Activated CD8-positive, alpha-beta memory T cell treated with anti-CD3 and anti-CD28 coated beads, Interleukin-2, amount 50 U/mL, for 1 hour (primary cell): ENCODE data around the gene LSM4.

Experiments used
- DNase-seq: peaks from one replicate; pipeline ENCODE4 v3.0.0-alpha.2; 2020; ENCODE audit errors: extremely low read depth

Gene LSM4

DNA sequence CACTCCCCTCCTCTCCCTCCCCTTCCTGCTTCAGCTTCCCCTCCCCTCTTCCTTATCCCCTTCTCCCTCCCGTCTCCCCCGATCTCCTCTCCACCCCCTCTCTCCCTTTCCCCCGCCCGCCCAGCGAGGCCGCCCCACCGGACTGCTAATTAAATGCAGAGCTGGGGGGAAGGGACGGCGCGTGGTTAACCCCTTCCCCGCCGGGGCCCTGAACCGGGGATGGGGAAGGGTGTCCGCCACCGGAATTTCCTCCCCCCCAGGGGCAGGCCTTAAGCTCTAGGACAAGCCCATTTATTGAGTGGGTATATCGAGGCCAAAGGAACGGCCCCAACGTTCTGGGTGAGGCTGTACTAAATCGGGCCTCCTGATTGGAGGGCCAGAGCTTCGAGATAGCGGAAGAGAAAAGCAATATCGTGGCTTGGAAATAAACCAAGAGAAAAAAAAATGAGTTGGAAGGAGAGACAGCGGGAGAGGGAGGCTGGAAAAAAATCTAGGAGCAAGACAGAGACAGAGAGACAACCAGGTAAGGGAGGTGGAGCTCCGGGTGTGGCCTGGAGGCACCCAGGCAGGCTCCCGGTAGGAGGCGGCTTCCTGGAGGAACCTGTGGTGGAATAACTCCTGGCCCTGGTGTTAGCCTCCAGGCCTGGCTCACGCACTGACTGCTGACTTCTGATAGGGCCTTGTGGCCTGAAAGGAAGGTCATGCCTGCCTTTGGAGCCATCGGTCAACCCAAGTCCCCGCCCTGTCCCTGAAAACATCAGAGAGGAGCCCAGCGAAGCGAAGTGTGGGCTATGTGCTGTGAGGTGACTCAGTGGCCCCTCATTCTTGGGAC, 29.9 kb downstream of the LSM4 start:
- no peak for DNase-seq

DNA sequence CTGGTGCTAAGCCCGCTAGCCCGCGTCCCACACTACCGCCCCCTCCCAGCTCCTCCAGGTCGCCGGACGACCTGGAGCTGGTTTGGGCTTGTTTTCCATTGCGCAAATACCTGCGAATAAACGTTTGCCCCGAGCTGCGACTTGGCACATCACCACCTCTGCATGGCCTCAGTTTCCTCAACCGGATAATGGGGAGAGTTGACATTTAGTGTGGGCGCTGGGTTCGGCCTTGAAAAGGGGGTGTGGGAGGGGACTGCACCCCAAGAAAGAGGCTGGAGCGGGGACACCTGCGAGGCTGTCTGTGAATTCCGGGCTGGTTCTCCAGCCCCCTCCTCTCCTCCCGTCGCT, 30.4 kb downstream of the LSM4 start:
- DNase-seq, result no peak

DNA sequence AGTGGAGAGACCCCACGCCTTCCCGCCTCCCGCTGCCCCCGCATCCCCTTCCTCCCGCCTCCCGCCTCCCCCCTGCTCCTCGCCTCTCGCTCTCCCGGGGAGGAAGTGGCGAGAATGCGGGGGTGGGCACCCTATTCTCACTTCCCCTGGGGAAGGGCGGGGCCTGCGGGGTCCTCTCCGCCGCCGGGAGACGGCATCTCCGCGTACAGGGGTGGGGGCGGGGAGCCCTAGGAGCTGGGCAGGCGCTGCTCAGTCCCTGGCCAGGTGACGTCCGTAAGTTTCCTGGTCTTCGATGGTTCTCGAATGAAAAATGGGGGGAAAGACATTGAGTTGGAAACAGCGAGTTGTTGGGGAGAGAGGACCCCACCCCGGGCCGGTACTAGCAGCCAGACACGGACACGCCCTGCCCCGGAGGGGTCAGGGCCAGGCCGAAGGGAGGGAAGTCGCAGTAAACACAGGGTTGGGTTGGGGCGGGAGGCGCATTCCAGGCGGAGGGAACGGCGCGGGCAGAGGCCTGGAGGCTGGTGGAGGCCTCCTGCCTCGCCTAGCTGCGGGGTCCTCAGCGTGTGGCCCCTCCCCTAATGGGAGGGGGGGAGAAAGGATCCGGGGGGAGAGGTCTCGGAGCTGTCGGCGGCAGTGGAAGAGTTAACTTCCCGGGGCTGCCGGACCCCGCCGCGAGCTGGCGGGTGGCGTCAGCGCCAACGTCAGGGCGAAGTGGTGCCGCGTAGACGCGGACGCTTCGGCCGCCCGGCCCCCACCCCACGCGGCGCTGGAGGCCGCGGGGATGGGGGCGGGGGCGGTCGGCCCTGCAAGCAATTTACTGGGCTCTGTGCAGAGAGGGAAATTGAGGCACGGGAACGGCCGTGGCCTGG, 31.1 kb downstream of the LSM4 start:
- DNase-seq, result no peak

DNA sequence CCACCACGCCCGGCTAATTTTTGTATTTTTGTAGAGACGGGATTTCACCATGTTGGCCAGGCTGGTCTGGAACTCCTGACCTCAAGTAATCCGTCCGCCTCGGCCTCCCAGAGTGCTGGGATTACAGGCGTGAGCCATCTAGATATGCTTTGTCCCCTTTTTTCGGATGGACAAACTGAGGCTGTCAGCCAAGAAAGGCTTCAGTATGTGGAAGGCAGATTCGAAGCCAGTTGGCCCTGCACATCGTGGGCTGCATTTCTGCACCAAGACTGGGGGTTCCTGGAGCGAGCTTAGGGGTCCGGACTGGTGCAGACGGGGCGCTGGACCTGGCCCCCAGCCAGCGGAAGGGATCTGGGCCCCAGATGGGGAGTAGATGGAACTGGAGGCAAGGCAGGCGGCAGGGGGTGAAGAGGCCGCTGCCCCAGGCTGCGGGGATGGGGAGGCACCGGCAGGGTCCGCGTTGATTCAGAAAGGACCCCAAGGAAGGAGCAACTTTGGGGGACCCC, 31.8 kb downstream of the LSM4 start:
- DNase-seq, result no peak

DNA sequence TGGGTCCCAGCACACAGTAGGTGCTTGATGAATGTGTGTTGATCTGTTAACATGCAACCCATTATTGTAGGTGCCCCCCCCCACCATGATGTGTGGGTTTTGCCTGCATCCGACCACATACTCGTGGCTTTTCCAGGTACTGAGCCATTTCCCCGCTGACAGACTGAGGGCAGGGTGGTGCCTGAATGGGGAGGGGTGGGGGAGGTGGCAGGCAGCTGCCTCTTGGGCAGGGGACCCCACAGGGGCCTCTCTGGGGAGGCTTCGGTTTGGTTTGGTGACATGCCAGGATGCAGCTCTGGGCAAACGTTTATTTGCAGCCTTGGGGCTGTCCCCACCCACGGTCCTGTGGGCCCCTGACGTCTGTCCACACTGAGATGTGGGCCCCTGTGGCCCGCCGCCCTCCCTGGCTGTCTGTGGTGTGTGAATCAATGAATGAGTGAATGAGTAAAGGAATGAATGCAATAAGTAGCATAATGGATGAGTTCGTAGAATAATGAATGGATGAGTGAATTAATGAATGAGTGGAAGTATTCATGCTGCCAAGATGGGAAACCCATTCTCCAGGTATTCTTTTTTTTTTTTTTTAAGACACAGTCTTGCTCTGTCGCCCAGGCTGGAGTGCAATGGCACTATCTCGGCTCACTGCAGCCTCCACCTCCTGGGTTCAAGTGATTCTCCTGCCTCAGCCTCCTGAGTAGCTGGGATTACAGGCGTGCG, 32.4 kb downstream of the LSM4 start:
- DNase-seq, result peak; percentile 79

DNA sequence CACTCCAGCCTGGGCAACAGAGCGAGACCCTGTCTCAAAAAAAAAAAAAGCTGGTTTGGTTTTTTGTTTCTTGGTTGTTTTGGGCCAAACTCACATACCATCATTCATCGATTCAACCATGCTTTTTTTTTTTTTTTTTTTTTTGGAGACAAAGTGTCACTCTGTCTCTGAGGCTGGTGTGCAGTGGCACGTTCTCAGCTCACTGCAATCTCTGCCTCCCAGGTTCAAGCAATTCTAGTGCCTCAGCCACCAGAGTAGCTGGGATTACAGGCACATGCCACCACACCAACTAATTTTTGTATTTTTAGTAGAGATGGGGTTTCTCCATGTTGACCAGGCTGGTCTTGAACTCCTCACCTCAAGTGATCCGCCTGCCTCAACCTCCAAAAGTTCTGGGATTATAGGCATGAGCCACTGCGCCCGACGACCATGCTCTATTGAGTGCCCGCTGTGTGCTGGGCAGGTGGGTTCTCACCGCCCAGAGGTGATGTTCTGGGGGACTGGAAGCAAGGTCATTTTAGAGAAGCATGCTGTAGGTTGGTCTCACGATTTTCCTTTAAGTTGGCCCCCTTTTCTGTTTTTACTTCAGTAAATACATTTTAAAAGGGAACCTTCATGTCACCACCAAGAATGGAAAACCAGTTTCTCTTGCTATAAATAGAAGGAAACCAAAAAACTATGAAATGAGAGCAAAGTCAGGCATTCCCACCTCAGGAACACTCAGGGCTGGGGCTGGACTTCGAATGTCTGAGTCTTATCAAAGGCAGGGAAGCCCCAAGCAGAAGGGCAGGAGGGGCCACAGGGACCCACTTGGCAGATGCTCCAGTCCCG, 33.2 kb downstream of the LSM4 start:
- no peak for DNase-seq

DNA sequence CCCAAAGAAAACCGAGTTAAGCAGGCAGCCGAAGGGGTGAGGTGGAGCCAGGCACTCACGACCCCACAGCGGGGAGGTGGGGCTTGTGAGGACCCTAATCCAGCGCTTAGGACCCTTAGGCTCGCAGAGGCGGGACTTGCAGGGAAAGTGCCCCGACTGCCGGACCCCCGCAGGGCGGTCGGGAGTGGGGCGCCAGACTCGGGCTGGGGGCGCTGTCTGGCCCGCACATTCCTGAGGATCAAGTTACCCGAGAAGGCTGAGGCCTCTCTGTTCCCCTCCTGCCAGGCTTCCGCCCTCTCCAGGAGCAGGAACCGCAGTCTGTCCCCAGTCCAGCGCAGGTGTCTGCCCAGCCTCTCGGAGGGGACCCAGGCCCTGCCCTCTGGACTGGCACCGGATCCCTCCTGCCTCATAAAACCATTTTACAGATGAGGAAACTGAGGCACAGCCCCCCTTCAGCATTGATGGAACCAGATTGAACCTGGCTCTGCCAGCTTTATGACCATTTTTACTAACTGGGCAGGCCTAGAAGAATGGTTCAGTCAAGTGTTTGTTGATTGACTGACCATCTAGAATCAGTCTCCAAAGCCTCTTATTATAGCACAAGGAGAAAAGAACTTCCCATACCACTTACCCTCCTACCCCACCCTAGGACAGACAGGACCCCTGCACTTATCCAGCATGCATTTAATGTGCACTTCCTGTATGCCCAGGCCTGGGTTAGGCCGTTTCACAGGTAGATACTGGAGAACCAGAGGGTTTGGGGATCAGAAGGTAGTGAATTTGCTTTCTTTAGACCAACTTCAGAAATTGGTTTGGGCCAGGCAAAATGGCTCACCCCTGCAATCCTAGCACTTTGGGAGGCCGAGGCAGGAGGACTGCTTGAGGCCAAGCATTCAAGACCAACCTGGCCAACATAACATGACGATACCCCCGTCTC, 34.8 kb downstream of the LSM4 start:
- no peak for DNase-seq

DNA sequence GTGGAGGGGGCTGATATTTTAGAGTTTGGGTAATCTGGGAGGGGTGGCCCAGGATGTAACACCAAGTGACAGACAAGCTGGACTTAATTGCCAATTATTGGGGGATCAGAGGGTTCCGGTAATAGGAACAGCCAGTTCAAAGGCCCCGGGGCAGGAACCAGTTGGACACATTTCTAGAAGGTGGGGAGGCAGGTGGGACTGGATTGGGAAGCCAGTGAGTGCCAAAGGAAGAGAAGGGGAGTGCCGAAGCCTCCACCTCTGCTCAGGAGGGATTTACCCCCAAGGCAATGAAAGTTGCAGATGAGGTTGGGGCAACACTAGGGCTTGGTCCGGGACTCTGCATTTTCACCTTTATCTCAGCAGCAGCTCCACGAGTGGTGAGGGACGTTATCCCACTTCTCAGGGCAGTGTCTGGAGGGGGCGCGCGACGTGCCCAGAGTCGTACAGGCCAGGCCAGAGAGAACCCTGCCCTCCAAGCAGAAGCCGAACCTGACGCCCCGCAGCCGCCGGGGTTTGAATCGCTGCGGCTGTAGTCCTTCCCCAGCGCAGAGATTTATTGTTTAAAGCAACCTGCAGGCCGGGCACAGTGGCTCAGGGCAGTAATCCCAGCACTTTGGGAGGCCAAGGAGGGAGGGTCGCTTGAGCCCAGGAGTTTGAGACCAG, 35.8 kb downstream of the LSM4 start:
- no peak for DNase-seq

DNA sequence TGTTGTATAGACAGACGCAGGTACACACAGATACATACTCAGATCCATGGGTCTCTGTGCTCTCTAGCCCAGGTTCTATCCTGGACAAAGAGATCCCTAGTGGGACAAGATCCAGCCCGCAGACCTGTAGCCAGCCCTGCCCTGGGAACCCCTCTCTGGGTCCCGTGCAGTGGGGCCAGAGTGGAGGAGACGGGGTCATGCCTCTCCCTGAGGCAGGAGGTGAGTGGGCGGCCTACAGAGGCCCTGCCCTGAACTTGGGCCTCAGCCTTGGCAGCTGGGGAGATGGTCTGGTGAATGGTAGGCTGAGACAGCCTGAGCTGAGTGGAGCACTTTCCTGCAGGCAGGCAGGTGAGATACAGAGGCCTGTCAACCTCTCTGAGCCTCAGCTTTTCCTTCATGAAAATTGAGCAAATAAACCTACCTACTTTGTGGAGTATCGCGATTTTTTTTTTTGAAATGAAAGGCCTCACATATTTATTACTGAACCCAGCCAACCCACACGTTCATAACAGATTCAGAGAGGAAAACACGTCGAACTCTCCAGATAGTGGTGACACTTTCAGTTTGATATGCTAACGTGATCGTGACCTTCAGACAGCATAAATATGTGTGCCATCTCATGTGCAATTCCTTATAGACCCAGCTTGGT, 38.0 kb downstream of the LSM4 start:
- no peak for DNase-seq

DNA sequence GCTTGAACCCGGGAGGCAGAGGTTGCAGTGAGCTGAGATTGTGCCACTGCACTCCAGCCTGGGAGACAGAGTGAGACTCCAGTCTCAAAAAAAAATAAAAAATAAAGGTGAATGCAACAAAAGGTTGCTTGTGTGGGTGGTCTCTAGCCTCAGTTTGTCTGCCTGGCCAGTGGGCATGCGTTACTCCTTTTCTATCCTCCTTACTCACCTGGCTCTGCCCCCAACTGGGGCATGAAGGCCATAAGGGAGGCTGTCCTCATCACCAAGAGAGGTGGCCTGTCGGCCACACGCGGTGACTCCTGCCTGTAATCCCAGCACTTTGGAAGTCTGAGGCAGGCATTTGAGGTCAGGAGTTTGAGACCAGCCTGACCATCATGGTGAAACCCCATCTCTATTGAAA, 39.5 kb downstream of the LSM4 start:
- DNase-seq, result no peak

DNA sequence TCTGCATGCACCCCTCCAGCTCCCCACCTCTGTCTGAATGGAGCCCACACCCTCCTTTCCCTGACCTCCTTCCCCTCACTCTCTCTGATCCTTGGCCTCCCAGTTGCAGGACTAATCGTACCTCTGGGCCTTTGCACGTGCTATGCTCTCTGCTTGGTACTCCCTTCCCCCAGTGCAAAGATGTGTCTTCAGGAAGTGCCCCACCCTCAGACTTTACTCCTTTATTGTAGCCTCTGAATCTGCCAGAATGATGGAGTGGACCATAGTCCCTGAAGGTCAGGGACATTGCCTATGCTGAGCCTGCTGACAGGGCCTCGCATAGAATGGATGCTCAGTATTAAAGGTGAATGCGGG, 40.1 kb downstream of the LSM4 start:
- no peak for DNase-seq

DNA sequence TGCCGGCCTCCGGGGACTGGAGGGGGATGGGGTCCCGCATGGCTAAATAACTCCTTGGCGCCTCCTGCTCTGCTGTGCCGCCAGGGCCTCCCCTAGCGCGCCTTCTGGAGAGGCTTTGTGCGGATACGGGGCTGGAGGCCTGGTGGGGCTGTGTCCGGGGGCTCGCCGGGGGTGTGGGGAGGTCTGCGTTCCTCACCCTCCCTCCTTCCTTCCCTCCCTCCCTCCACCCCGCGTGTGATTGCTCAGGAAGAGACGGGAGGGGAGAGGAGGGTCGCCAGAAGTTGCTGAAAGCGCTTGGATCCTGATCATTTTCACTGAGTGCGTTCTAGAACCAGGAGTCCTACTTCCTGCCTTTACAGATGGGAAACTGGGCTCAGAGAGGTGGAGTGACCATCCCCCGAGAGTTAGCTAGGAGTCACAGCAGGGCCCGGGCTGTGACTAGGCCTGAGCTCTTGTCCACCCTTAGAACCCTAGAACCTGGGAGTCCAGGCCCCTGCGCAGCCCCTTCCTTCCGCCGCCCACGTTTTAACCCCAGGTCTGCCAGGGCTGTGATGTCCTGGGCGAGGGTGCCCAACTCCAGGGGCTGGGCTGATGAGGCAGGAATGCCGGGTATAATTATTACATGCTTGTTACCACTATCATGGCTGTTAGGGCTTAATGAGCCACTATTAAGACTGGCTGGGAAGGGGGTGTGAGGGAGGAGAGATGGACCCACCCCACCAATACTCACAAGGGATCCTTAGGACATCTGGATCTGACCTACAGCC, 40.7 kb downstream of the LSM4 start:
- no peak for DNase-seq

DNA sequence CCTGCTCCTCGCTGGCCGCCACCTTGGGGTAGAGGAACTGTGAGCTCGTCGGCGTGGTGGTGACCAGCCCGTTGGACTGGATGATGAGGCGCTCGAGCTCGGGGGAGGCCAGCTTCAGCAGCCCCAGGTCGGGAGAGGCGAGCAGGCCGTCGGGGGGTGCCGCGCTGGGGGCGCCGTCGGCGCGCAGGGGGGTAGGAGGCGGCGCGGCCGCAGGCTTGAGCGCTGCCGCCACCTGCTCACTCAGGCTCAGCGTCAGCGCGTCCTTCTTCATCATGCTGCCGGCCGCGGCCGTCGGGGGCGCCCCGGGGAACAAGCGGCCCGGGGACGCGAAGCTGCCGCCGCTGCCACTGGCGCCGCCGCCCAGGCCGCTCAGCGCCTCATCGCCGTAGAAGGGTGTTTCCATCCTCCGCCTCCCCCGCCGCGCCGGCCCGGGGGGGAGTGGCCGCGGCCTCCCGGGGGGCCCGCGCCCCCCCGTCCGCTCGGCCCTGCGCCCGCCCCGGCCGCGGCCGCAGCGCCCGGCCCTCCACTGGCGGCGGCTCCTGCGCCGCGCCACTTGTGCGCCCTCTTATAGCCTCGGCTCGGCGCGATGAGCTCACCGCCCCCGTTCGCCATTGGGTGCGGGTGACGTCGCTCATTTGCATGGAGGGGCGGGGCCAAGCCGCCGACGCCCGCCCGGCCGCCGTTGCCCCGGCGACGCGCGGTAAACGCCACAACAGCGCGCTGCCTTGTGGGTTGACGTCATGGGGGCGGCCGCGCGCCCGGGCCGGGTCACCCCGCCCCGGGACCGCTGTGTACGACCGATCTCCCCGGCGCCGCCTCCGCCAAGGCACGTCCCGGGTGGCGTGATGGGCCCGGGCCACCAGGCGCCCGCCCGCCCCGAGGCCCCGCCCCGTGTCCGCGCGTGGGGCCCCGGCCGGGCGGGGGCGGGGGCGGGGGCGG, 41.5 kb downstream of the LSM4 start, which contains the start of gene JUND:
TSS of gene JUND (minus strand) at position 541 of the 939 bp plus-strand sequence. CDS start at position 403, 138 bp downstream.
- peak; percentile 94 for DNase-seq

DNA sequence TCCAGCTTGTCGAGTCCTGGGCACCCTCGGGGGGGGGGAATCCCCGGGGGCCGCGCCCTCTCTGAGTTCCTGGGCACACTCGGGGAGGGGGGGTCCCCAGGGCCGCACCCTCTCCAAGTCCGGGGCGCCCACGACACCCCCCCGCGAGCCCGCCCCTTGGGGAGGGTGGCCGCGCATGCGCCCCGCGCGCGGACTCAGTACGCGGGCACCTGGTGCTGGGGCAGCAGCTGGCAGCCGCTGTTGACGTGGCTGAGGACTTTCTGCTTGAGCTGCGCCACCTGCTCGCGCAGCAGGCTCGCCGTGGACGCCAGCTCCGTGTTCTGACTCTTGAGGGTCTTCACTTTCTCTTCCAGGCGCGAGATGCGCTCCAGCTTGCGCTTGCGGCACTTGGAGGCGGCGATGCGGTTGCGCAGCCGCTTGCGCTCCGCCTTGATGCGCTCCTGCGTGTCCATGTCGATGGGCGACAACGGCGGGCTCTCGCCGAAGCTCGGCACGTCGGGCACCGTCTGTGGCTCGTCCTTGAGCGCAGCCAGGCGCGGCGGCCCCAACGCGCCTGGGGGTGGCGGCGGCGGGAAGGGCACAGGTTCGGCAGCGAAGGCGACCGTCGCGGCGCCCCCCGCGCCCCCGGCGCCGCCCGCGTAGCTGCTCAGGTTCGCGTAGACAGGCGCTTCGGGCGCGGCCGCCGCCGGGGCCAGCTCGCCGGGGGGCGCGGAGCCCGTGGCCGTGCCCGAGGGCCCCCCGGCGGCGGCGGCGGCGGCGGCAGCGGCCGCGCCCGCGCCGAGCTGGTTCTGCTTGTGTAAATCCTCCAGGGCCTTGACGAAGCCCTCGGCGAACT, 42.4 kb downstream of the LSM4 start:
- DNase-seq, result no peak

DNA sequence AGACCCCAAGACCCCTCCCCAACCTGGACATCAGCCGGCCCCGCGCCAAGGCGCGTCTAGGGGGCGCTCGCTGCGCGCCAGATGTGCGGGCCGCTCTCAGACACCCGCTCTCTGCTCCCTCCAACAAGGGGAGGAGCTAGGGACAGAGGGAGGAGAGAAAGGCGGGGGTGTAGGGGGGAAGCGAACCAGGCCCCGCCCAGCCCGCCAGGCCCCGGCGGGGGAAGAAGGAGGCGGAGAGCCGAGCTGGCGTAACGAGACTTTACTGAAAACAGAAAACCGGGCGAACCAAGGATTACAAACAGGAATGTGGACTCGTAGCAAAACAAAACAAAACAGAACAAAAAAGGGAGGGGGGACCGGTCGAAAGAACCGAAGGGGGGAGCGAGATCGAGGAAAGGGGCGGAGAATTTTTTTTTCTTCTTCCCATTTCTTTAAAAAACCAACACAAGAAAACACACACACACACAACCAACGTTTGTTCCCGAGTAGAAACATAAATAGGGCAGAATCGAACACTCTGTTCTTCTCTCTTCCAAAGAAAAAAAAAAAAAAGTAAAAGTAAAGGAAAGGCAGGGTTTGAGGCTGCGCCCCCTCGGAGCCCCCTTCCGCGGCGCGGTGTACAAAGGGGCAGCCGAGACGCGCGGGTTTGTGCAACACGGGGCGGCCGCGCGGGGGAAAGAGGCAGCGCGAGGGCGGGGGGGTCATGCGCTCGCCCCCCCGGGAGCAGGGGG, 43.2 kb downstream of the LSM4 start:
- DNase-seq, result no peak

DNA sequence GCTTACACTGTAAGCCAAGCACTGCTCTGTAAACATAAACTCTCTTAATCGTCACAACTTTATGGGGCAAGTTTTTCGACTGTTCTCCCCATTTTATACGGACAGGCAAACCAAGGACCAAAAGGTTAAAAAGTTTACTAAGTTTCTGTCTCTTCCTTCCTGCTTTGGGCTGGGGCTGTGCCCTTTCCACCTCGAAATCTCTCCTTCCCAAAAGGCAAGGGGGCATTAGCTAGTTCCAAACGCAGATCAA, 43.7 kb downstream of the LSM4 start:
- DNase-seq, result no peak
